ENCODE measurements around the gene CCT8.

Gene CCT8

GRCh38 chr21:29007135-29007534 lies 66.3 kb downstream of the CCT8 start:
- TF ChIP-seq CTCF (IDR thresholded peaks at IDR 0.05; ENCODE audit: low read depth, low read length) = no peak
- H3K9me3 ChIP-seq = no peaks in the 10 kb centered on the region
- H3K36me3 ChIP-seq = peaks cover 16% of the 10 kb centered on the region
- DNase-seq = no peak
- H3K4me3 ChIP-seq (ENCODE audit: low read depth, low read length) = no peak overlapping the region
- H3K27me3 ChIP-seq = no peaks in the 10 kb centered on the region
- no peaks in the 10 kb centered on the region; the same call in 1 of the 2 replicates for H3K4me1 ChIP-seq
